GM03348 (cell line): ENCODE data around the gene TRAM2.

Experiments used
- DNase-seq: peaks from one replicate; pipeline ENCODE4 v3.0.0; 2012; ENCODE audit warnings: low spot score

The TRAM2 gene

GRCh38 chr6:52508261-52508739, 68.6 kb downstream of the TRAM2 start:
- no peak for DNase-seq

DNA sequence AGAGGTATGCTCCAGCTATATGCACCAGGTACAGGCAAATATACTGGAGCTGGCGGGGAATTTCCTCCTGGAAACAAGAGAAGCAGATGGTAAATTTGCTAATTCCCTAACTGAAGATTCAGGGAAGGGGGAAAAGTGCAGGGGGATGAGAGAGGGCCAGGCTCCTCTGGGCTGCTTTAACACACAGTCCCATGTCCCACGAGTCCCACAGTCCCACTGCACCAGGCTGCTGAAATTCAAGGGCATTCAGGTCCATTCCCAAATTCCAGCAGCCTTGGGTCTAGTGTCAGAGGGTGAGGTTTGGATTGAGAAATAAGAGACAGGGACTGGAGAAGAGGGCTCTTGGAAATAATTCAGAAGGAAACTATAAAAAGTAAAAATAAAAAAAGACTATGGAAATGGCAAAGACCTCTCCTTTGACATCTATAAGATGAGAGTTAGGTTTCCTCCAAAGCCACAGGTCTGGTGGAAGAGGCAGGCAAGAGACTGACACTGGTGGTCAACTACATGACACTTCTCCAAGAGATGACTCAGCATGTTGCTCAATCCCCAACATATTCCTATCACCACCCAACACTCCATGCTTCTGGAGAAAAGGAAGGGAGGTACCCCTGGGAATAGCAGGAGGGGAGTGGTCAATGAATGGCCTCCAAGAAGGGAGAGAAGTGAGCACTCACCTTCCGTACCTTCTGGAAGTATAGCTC, 69.2 kb downstream of the TRAM2 start:
- peak; percentile 82 for DNase-seq

DNA sequence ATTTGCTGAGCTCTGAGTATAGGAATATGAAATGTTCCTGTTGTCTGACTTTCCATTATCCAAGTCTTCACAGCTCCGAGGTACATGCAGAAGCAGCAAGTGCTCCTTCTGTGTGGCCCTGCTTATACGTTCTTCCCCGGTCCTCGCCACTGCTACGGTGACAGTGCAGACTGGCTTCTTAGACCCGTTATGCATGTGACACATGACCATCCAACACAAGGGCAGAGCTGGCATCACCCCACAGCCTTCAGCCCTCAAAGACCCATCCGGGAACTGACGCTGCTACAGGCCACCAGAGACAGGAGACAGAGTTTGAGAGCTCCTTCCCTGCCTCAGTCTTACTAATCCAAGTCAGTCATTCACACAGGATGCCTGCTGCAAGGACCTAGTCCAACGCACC, 70.4 kb downstream of the TRAM2 start:
- DNase-seq = no peak

GRCh38 chr6:52505726-52506409, 71.0 kb downstream of the TRAM2 start:
- no peak for DNase-seq

GRCh38 chr6:52504782-52505136, 72.1 kb downstream of the TRAM2 start:
- no peak for DNase-seq

GRCh38 chr6:52503851-52504781, 72.7 kb downstream of the TRAM2 start:
- peak; percentile 80 for DNase-seq

- no peak for DNase-seq
Observed at GRCh38 chr6:52503323-52503747, 73.5 kb downstream of the TRAM2 start.

DNA sequence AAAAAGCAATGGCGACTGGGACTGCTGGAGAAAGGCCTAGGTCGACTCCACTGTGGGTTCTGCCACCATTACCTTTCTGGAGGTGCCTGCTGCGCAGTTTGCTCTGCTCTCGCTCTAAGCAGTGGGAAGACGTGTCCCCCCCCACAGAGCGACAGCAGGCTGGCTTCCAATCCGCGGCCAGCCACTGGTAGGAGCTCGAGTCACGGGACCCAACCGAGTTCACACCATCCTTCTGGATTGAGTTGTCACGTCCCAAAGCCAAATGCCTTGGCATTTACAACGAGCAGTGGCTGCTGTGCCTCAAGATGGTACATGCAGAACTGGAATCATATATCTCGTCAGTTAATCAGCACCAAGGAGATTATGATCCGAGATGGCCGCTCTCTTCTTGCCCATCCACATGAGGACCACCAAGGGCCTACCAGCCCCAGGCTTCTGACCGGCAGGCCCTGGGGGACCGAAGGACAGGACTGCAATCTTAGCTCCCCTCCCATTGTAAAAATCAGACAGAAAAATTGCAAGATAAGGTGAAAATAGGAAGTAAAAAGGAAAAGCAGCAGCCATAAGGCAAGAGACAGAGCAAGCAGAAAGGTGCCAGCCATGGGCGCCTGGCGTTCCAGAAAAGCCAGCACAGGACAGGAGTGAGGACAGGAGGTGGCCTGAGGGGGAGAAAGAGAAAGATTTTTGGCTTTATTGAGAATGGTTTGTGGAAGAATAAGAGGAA, 74.4 kb downstream of the TRAM2 start:
- DNase-seq = no peak

GRCh38 chr6:52500238-52501129, 76.4 kb downstream of the TRAM2 start:
- DNase-seq = no peak

DNA sequence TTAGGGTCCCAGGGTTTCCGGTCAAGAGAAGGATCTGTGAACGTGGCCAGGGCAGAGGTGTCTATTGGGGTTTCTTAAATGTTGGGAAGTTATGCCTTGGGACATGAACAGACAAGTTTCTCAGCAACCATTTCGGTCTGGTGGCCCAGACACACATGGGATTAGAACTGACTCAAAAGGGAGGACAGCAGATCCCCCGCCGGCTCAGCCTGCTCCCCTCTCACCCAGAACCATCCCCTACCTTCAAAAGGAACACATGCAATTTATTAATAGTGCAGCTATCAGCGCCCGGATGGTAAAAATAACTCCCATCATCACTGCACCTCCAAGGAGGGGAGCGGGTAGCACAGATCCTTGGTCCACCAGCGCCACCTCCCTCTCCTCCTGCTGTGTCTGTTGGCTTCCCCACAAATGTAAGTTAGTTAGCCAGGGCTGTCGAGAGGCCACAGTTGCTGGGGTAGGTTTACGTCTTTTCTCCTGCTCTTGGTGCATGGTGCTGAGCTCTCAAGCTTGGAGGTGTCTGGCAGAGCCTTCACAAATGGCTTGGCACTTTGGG, 77.1 kb downstream of the TRAM2 start:
- no peak for DNase-seq

DNA sequence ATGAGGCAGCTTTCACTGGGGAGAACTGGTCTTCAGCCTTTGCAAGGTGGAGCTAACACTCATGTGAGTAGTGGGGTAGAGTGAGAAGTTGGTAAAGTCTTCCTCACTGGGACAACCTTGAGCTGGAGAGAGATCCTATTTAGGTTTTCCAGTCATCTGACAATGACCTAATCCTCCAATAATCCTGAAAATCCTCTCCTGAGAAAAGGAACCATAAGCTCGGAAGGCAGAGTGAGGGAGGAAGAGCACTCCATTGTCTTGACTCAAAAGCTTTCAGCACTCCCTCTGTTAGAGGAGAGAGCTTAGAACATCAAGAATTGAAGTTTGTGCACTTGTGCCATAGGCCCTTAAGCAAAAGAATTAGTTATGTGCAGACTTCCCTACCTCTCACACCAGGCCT, 77.8 kb downstream of the TRAM2 start:
- peak; percentile 53 for DNase-seq

- no peak for DNase-seq
Observed at GRCh38 chr6:52498538-52499017, 78.3 kb downstream of the TRAM2 start.

- DNase-seq = no peak
Observed at GRCh38 chr6:52497652-52498408, 79.0 kb downstream of the TRAM2 start.

DNA sequence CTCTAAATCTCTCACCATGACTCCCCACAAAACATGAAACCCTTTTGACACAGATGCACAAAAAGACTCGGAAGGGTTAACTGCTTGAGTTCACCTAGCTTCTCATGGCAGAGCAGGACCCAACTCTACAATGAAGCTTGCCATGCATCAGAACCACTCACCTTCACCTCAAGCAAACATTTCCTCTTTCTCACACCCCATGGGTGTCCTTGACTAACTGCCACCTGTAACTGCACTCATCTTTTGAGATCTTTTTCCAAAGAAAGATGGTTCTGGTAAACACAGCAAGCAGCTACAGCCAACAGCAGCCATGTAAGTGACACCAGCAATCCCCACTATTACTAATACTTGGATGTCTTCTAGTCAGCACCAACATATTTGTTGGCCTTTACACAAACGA, 80.2 kb downstream of the TRAM2 start:
- no peak for DNase-seq

- no peak for DNase-seq
Observed at GRCh38 chr6:52495922-52496321, 80.9 kb downstream of the TRAM2 start.

DNA sequence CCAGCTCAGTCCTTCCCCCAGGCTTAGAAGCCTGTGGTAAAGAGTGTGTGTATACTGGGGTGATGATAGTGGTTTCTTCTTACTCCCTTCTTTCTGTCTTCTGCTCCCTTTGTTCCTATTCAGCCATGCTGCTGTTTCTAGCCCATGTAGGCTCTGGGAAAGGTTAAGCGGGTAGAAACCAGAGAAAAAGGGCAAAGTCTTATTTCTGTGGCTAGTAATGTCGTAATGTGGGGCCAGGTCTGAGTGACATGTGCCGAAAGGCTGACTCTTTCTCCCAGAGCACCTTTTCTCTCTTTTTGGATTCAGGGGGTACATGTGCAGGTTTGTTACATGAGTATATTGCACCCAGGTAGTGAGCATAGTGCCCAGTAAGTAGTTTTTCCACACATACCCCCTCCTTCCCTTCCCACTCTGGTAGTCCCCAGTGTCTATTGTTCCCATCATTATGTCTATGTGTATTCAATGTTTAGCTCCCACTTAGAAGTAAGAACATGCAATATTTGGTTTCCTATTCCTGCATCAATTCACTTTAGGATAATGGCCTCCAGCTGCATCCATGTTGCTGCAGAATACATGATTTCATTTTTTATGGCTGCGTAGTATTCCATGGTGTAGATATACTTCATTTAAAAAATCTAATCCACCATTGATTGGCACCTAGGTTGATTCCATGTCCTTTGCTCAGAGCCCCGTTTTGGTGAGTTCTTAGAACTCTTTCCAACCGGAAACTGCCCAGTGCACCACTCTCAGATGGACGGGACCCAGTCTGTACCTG, 82.4 kb downstream of the TRAM2 start:
- DNase-seq = no peak

DNA sequence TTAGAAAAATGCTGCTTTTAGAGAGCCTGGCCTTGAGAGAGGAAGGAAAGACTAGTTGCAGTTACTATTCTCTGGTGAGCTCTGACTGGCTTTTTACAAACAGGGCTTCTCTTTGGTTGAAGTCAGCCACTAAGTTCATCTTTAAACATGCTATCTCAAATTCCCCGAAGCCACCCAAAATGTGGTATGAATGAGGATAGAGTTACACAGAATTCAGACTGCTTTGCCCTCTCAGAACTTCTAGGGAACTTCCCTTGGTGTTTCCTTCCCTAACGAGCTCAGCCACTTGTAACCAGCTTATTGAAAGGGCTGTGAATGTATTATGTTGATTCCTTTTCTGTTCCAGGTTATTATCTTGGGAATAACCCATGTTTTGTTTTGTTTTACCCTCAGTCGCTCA, 83.2 kb downstream of the TRAM2 start:
- DNase-seq = no peak

DNA sequence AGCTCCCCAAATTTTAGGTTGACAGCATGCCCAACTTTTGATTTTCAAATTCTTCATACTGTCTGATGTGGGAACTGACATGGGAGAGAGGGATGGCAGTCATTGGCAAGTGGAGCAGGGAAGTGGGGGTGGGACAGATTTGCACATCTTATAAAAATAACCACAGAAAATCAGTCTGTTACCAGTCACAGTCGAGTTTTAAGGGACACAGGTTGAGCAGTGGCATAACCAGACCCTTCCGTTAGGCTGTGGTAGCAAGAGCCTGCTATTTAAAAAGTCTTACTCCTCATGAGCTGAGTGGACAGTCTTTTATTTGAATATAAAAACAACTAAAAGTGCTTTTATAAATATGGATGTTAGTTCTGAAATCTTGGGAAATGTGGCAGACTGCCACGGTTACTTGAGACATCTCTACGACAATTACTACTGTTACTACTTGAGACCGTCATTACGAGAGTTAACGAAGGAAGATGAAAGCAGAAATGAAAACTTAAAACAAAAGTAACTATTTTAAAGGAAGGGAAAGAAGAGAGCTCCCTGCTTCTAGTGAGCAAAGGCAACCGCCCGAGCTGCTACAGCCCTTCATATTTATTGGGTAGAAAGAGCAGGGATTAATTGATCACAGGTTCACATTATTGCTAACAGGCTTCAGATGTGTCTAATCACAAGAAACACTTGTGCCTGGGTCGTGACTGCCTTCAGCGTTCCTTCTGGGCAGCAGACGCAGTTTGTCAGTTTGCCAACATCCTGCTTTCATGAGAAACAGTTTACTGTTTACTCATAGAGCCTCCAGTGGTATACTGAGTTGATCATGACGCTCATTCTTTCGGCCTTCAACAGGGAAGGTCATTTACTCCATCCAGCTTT, 85.4 kb downstream of the TRAM2 start:
- DNase-seq = no peak
